Body of pancreas (tissue), 4 donors: ENCODE data around the gene EIF3F.
A peak's percentile ranks its signal among the peaks of the same experiment; 100 is the strongest.

Experiments used
- POLR2A ChIP-seq, 3 donors: fragments of 450-650 bp; IDR thresholded peaks; one replicate each; pipeline ENCODE4 v1.6.1; 2016; ENCODE audit warnings: antibody characterized with exemption in 3 of 3, mild to moderate bottlenecking in 2 of 3
- TF ChIP-seq, protein P1 (sequence below), 7 experiments: fragments of 450-650 bp in 4 of 7; fragments of 200-600 bp in 3 of 7; sonication (generic) in 3 of 7; IDR thresholded peaks; one replicate each; pipeline ENCODE4 v1.5.1; 2016 to 2019; ENCODE audit warnings: antibody characterized with exemption in 7 of 7

DNA sequence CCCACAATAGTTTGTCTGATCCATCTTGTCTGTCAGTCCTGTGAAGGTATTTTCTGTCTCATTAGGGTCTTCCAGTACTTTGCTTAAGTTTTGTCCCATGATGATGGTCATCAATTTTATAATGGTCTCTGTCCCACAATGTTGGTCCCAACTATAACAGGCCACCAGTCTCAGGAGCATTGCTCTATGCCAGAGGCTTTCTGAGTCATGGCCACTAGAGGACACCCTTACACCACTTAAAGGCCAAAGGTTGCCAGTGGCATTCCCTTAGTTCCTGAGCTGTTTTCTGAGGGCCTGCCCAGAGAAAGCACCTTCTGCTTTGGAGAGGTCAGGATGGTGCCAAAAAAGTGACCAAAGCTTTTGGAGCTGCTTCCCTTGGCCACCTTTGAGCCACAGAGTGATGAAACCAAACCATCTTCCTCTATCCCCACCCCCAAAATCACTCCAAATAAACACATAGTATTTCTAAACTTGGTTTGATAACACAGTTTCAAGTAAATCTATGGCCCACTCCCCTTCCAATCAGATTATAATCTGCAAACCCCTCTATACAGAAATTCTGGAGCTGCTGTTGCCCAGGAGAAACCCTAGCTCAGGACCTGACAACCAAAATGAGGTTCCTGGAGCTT is 19.3 kb downstream of the EIF3F start:
- TF ChIP-seq, protein P1, sequence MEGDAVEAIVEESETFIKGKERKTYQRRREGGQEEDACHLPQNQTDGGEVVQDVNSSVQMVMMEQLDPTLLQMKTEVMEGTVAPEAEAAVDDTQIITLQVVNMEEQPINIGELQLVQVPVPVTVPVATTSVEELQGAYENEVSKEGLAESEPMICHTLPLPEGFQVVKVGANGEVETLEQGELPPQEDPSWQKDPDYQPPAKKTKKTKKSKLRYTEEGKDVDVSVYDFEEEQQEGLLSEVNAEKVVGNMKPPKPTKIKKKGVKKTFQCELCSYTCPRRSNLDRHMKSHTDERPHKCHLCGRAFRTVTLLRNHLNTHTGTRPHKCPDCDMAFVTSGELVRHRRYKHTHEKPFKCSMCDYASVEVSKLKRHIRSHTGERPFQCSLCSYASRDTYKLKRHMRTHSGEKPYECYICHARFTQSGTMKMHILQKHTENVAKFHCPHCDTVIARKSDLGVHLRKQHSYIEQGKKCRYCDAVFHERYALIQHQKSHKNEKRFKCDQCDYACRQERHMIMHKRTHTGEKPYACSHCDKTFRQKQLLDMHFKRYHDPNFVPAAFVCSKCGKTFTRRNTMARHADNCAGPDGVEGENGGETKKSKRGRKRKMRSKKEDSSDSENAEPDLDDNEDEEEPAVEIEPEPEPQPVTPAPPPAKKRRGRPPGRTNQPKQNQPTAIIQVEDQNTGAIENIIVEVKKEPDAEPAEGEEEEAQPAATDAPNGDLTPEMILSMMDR (IDR thresholded peaks at IDR 0.05): peak; percentile 58 to 90 (median 85)
- no peak for TF ChIP-seq POLR2A (IDR thresholded peaks at IDR 0.05)
